ENCODE data around the gene GSG1.

GSG1 gene

DNA sequence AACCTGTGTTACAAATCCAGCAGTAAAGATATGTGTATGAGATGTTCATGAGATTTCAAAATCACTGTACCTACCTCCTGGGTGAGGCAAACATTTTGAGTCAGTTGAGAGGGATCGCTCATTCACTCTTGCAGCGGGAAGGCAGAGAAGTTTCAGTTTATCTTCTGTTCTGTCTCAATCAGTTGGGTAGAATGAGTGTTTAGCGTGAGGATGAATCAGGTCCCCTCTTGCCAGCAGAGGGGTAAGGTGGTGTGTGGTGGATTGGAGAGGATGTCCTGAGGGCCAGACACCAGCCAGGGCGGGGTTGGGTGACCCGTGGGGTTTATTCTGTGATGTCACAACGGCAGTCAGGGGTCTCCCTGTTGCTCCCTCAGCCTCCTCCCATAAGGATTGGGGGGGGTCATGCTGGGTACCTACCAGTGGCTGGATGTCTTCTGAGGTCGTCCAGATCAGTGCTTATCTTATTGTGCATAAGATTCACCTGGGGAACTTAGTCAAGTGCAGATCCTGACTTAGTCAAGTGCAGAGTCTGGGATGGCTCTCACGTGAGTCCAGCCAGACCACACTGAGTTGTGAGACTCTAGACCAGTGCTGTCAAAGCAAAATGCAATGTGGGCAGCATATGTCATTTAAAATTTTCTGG is at the start of gene GSG1:
Gene GSG1, minus strand, starts transcription at position 277 of the 643 bp plus-strand sequence. Its CDS starts 155 bp downstream, at position 122.
- no peak for DNase-seq

GRCh38 chr12:13153180-13153579 is 49.7 kb upstream of the GSG1 start:
- no peak for DNase-seq

DNA sequence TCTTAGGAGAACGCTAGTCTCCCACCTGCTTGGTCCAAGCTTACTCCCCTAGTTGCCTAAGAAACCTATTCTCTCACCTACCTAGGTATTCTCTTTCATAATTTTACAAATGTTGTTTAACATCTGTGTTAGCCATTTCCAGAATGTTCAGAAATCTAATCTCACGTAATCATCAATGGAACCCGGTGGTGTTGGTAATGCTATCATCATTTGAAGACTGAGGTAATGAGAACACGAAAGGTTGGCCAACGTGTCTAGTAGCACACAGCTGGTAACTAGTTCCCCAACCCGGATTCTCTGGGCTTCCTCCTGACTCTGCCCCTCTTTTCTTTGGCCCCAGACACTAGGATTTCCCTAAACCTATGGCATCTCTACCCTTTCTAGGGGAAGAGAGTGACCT is 49.3 kb upstream of the GSG1 start:
- DNase-seq = no peak

- DNase-seq = no peak
These were observed 48.8 kb upstream of the GSG1 start for GRCh38 chr12:13152281-13152680.

- no peak for DNase-seq
These were observed 45.9 kb upstream of the GSG1 start for GRCh38 chr12:13149411-13149810.

- DNase-seq = no peak
These were observed 45.0 kb upstream of the GSG1 start for GRCh38 chr12:13148485-13148847.

- DNase-seq = no peak
These were observed 44.4 kb upstream of the GSG1 start for GRCh38 chr12:13147688-13148484.

- no peak for DNase-seq
These were observed 43.0 kb upstream of the GSG1 start for GRCh38 chr12:13146336-13146938.

DNA sequence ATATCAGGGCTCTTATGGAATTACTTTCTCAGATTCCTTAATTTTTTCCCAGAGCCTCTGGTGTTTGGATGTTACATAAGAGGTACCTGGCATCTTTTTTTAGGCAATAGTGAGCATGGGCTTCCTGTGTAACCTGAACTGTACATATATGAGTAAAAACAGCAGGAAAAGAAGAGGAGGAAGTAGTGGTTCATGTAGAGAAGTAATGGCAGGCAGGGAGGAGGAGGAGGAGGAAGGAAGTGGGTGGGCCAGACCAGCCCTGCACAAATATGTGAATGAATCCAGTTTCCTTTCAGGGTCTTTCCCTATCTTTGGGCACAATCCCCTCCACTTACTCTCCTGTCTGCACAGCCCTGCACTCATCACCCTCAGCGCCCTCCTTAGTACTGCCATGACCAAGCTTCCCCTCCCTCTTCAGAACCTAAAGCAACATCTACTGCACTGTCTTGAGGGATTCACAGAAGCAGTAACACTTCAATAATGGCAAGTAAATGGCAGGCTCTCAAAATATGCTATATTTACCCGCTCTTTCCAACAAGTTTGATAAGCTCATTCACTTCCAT is 40.9 kb upstream of the GSG1 start:
- no peak for DNase-seq

DNA sequence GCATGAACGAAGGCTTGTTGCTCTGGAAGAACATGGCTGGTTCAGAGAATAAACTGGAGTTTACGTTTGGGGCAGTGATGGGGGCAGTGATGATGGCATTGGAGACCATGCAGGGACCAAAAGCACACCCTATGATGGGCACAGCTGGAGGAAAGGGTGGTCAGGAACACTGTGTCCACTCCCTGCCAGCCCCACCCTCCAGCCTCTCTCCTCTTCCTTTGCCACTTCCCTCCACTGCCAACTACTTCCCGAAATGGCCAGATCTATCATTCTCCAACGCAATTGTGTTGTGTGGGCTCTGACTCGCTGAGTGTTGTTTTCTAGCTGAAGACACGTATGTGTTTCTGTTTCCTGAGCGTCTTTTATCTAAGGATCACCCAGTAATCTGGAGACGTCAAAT is 39.3 kb upstream of the GSG1 start:
- no peak for DNase-seq

GRCh38 chr12:13141686-13142085 is 38.2 kb upstream of the GSG1 start:
- DNase-seq = no peak

- no peak for DNase-seq
These were observed 32.1 kb upstream of the GSG1 start for GRCh38 chr12:13135371-13136178.

- no peak for DNase-seq
These were observed 30.4 kb upstream of the GSG1 start for GRCh38 chr12:13133886-13134285.

DNA sequence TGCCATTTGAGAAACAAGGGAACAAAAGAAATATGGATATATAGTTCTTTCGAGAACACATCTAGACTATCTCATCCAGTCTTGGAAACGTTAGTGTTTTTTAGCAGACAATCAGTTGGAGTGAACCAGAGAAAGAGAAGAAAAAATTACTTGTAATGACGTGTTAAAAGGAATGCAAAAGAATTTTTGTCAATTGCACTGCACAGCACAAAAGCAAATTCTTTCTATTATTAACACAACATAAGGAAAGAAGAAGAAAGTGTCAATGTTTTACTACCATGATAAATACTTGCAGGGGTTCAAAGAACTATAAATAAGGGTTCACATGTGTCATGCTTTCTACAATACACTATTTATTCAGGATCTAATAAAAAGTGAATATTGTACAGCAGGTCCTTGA is 27.5 kb upstream of the GSG1 start:
- no peak for DNase-seq

- no peak for DNase-seq
These were observed 25.0 kb upstream of the GSG1 start for GRCh38 chr12:13128291-13128965.

- no peak for DNase-seq
These were observed 24.0 kb upstream of the GSG1 start for GRCh38 chr12:13127444-13127843.

DNA sequence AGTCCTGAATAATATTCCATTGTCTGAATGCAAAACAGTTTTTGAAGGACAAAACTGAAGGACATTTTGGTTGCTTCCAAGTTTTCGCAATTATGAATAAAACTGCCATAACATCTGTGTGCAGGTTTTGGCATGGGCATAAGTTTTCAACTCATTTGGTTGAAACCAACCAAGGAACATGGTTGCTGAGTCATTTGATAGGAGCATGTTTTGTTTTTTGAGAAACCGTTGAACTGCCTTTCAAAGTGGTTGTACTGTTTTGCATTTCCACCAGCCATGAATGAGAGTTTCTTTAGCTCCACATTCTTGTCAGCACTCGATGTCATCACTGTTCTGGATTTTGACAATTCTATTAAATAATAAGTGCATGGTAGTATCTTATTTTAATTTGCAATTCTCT is 23.0 kb upstream of the GSG1 start:
- no peak for DNase-seq

DNA sequence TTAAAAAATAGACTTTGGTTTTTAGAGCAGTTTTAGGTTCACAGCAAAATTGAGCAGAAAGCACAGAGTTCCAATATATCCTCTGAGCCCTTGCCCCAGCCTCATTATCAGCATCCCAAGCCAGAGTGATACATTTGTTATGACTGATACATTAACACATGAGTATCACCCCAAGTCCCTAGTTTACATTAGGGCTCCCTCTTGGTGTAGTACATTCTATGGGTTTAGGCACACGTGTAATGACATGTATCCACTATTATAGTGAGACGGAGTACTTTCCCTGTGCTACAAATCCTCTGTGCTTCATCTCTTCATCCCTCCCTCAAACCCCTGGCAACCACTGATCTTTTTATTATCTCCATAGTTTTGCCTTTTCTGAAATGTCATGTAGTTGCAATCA is 22.5 kb upstream of the GSG1 start:
- DNase-seq = no peak

DNA sequence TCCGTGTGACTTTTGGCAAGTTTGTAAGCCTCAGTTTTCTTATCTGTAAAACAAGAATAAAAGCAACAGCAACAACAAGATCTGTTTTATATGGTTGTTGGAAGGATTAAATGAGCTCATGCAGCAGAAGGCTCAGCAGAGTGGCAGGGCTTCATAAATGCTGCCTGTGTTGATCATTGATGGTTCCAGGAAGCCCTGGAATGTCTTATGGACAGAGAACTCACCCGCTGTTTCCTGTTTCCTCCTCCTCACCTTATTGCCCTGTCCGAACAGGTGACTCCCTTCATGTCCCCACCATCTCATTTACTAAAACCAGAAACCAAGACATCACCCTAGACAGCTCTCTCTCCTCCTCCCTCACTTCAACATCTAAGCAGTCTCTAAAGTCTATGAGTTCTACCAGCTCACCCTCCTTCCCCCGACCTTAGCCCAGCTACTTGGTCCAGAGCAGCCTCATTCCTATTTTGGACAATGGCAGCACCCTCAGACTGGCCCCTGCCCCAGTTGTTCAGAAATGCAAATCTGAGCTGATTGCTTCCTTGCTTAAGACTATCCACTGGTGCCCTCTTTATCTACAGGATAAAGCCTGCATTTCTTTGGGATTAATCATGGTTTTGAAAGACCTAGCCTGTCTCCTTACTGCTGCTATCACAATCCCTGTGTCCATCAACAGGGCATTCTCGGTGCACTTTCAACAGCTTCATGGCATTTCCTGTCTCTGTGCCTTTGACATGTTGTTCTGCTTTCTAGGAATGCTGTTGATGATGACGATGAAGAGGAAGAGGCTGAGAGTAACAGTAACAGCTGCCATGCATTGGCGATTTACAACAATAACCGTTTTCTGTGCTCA is 21.4 kb upstream of the GSG1 start:
- no peak for DNase-seq

DNA sequence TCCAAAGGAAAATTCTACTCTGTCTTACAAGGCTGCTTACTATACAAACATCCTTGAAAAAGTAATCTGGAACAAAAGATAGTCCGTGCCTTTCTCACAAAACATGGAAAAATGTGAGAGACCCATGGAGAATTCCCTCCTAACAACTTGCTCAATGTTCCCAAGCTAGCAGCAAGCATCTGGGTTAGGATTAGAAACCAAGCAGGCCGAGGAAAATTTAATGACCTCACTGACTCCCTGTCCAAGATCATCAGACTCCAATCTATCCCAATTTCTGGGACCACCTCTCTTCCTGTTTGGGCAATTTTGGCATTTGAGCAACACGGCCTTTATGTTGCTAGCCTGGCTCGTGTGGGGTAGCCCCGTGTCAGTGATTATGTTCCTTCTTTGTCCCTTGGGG is 18.1 kb upstream of the GSG1 start:
- no peak for DNase-seq

- no peak for DNase-seq
These were observed 16.9 kb upstream of the GSG1 start for GRCh38 chr12:13120413-13120812.

DNA sequence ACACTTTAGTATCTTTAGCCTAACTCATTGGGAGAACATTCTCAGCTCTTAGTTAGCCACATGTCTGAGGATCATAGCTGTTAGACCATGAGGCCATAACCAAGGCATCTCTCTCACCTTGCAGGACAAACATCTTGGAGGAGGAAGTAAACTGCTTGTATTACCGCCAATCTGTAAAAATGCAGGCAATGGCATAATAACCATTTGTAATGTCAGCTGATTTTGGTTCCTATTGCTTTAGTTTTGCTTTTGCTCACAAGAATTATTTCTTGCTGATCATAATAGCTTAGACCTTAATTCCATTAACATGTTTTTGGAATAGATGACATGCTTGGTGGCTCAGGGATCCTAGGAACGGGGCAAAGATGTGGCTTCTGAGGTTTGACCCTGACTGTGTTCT is 16.4 kb upstream of the GSG1 start:
- DNase-seq = no peak

All from CD4-positive, alpha-beta T cell treated with Interferon alpha-2 for 1 hour (primary cell).